Neuronal stem cell (in vitro differentiated cells): ENCODE measurements around the gene HDAC9.

Source experiments
- DNase-seq: peaks from one replicate; pipeline ENCODE4 v3.0.0-alpha.2; 2013; ENCODE audit warnings: low spot score
- H2AFZ ChIP-seq: one replicate; pipeline ENCODE4 v1.6.1; 2013; ENCODE audit warnings: mild to moderate bottlenecking, low read length, inconsistent platforms
- H2AK5ac ChIP-seq: 2 replicates; pipeline ENCODE4 v1.6.1; 2013; ENCODE audit warnings: low read depth, mild to moderate bottlenecking, inconsistent platforms, low read length, moderate library complexity, mixed read lengths
- H2BK120ac ChIP-seq: 2 replicates; pipeline ENCODE4 v1.6.1; 2013; ENCODE audit warnings: low read depth, mild to moderate bottlenecking, inconsistent platforms, low read length, moderate library complexity, mixed read lengths
- H2BK12ac ChIP-seq: one replicate; pipeline ENCODE4 v1.6.1; 2013; ENCODE audit warnings: low read length, inconsistent platforms
- H2BK15ac ChIP-seq: 2 replicates; pipeline ENCODE4 v1.6.1; 2013; ENCODE audit warnings: mild to moderate bottlenecking, low read length, inconsistent platforms, mixed read lengths
- H2BK5ac ChIP-seq: one replicate; pipeline ENCODE4 v1.6.1; 2013; ENCODE audit warnings: inconsistent platforms, mild to moderate bottlenecking, low read length, moderate library complexity
- H3K14ac ChIP-seq: one replicate; pipeline ENCODE4 v1.6.1; 2013; ENCODE audit warnings: low read length, inconsistent platforms
- H3K18ac ChIP-seq: 2 replicates; pipeline ENCODE4 v1.6.1; 2013; ENCODE audit warnings: low read length, inconsistent platforms
- H3K23ac ChIP-seq: 2 replicates; pipeline ENCODE4 v1.6.1; 2013; ENCODE audit warnings: low read depth, mild to moderate bottlenecking, mixed read lengths, low read length, inconsistent platforms; ENCODE audit not compliant: poor library complexity
- H3K27ac ChIP-seq: replicated peaks from 3 replicates; pipeline ENCODE4 v1.5.1; 2013; ENCODE audit warnings: low read length, inconsistent platforms
- H3K27me3 ChIP-seq, 3 experiments: 2 replicates each; pipeline ENCODE4 v1.6.1; 2013; ENCODE audit warnings: low read length in 3 of 3, mild to moderate bottlenecking in 2 of 3, inconsistent platforms in 1 of 3, low read depth in 1 of 3, mixed read lengths in 1 of 3, moderate library complexity in 1 of 3; ENCODE audit not compliant: control insufficient read depth in 3 of 3, insufficient read depth in 3 of 3
- H3K36me3 ChIP-seq, 2 donors: replicated peaks in 1 of 2; 2 replicates each; pipeline ENCODE4 v1.6.1; 2013; ENCODE audit warnings: low read length in 2 of 2; ENCODE audit not compliant: control insufficient read depth in 2 of 2, insufficient read depth in 2 of 2
- H3K4ac ChIP-seq: 2 replicates; pipeline ENCODE4 v1.6.1; 2013; ENCODE audit warnings: inconsistent platforms, mild to moderate bottlenecking, low read length, moderate library complexity
- H3K4me1 ChIP-seq, 2 donors: 1 replicate in 1 of 2; 2 replicates in 1 of 2; pipeline ENCODE4 v1.6.1; 2013; ENCODE audit warnings: low read length in 2 of 2, low read depth in 1 of 2; ENCODE audit not compliant: control insufficient read depth in 2 of 2, insufficient read depth in 1 of 2
- H3K4me2 ChIP-seq: one replicate; pipeline ENCODE4 v1.6.1; 2013; ENCODE audit warnings: mild to moderate bottlenecking, low read length, inconsistent platforms; ENCODE audit not compliant: insufficient read depth, poor library complexity, severe bottlenecking
- H3K4me3 ChIP-seq, 2 donors: 2 replicates each; pipeline ENCODE4 v1.5.1; 2013; ENCODE audit warnings: low read length in 2 of 2, mild to moderate bottlenecking in 2 of 2, inconsistent platforms in 1 of 2, moderate library complexity in 1 of 2
- H3K79me1 ChIP-seq: one replicate; pipeline ENCODE4 v1.6.1; 2013; ENCODE audit warnings: low read depth, mild to moderate bottlenecking, inconsistent platforms, low read length, moderate library complexity
- H3K9ac ChIP-seq: one replicate; pipeline ENCODE4 v1.6.1; 2013; ENCODE audit warnings: mild to moderate bottlenecking, low read depth, low read length, inconsistent platforms; ENCODE audit not compliant: poor library complexity
- H3K9me3 ChIP-seq, 2 donors: replicated peaks in 1 of 2; 2 replicates each; pipeline versions ENCODE3 to v1.6.1; 2013; ENCODE audit warnings: low read length in 2 of 2, mild to moderate bottlenecking in 2 of 2, inconsistent platforms in 1 of 2, low read depth in 1 of 2, mixed read lengths in 1 of 2, moderate library complexity in 1 of 2; ENCODE audit not compliant: control insufficient read depth in 2 of 2, insufficient read depth in 1 of 2
- H4K8ac ChIP-seq: one replicate; pipeline ENCODE4 v1.6.1; 2013; ENCODE audit warnings: low read depth, mild to moderate bottlenecking, inconsistent platforms, low read length, moderate library complexity
- H4K91ac ChIP-seq: one replicate; pipeline ENCODE4 v1.6.1; 2013; ENCODE audit warnings: low read length, low read depth, mild to moderate bottlenecking, inconsistent platforms; ENCODE audit not compliant: poor library complexity
- WGBS, 2 donors: extraction: QIAGEN DNeasy Blood & Tissue Kit; methylation state at CpG; one replicate each; pipeline ENCODE4 v1.1.7; 2013; ENCODE audit warnings: missing lambda C conversion rate in 2 of 2, mixed read lengths in 1 of 2; ENCODE audit not compliant: insufficient read length in 2 of 2, insufficient replicate concordance in 1 of 2; ENCODE audit errors: extremely low coverage in 2 of 2; 5-methylcytosine and 5-hydroxymethylcytosine counted together

HDAC9 gene

GRCh38 chr7:18548534-18548933 is 53.0 kb downstream of the HDAC9 start:
- H2AFZ ChIP-seq, result no peak overlapping the region

GRCh38 chr7:18550574-18550973 is 55.0 kb downstream of the HDAC9 start:
- Histone ChIP-seq H3K9me3 (no peaks in the 10 kb centered on the region), H4K91ac (no peak overlapping the region), H3K18ac (no peak overlapping the region), H2AFZ (no peak overlapping the region), H3K9ac (no peak overlapping the region), H3K4me2 (no peak overlapping the region), H3K4ac (no peak overlapping the region), H3K27ac (no peak overlapping the region), H3K14ac (no peak overlapping the region), H3K4me1 (no peaks in the 10 kb centered on the region), H4K8ac (no peak overlapping the region), H3K4me3 (no peak overlapping the region), H3K36me3 (no peaks in the 10 kb centered on the region), H3K79me1 (no peaks in the 10 kb centered on the region), H3K27me3 (no peaks in the 10 kb centered on the region), H2BK12ac (no peak overlapping the region), H2BK120ac (no peak overlapping the region), H2BK5ac (no peak overlapping the region), H2AK5ac (no peak overlapping the region), H3K23ac (no peak overlapping the region), H2BK15ac (no peak overlapping the region)
- no CpG with 5 or more reads among the region's 1 CpG for WGBS, 2 donors
- no peak for DNase-seq

More at GRCh38 chr7:18548534-18548933, 53.0 kb downstream of the HDAC9 start:
- peaks cover 0 to 2% (median 0%) of the 10 kb centered on the region in 3 experiments for H3K27me3 ChIP-seq
- H3K36me3 ChIP-seq, result no peaks in the 10 kb centered on the region
- H4K91ac ChIP-seq, result no peak overlapping the region
- no peaks in the 10 kb centered on the region for H3K79me1 ChIP-seq
- no peak overlapping the region for H3K4ac ChIP-seq
- H3K23ac ChIP-seq, result no peak overlapping the region
- no peak overlapping the region for H4K8ac ChIP-seq
- DNase-seq, result no peak
- H3K27ac ChIP-seq, result no peak overlapping the region
- H3K18ac ChIP-seq, result no peak overlapping the region
- no CpG with 5 or more reads among the region's 1 CpG for WGBS, 2 donors
- no peak overlapping the region for H2BK15ac ChIP-seq
- no peak overlapping the region for H2BK120ac ChIP-seq
- H2AK5ac ChIP-seq, result no peak overlapping the region
- H3K4me3 ChIP-seq, result no peak overlapping the region
- no peaks in the 10 kb centered on the region for H3K4me1 ChIP-seq
- H3K9ac ChIP-seq, result no peak overlapping the region
- H3K14ac ChIP-seq, result no peak overlapping the region
- no peak overlapping the region for H3K4me2 ChIP-seq
- no peak overlapping the region for H2BK5ac ChIP-seq
- H3K9me3 ChIP-seq, result no peaks in the 10 kb centered on the region
- H2BK12ac ChIP-seq, result no peak overlapping the region

GRCh38 chr7:18552316-18552916 is 56.9 kb downstream of the HDAC9 start:
- Histone ChIP-seq H3K18ac (no peak overlapping the region), H2BK5ac (no peak overlapping the region), H4K8ac (no peak overlapping the region), H2AK5ac (no peak overlapping the region), H2BK15ac (no peak overlapping the region), H2AFZ (no peak overlapping the region), H3K9ac (no peak overlapping the region), H3K23ac (no peak overlapping the region), H3K79me1 (no peaks in the 10 kb centered on the region), H3K4me1 (no peaks in the 10 kb centered on the region), H3K4me3 (no peak overlapping the region), H3K4ac (no peak overlapping the region), H2BK120ac (no peak overlapping the region), H3K27me3 (no peaks in the 10 kb centered on the region), H3K4me2 (no peak overlapping the region), H3K9me3 (no peaks in the 10 kb centered on the region), H2BK12ac (no peak overlapping the region), H3K14ac (no peak overlapping the region), H3K27ac (no peak overlapping the region), H4K91ac (no peak overlapping the region), H3K36me3 (no peaks in the 10 kb centered on the region)
- no peak for DNase-seq
- WGBS, 2 donors, result no CpG with 5 or more reads among the region's 2 CpGs

- H2BK15ac ChIP-seq, result no peak overlapping the region
- DNase-seq, result no peak
- H3K27me3 ChIP-seq, result no peaks in the 10 kb centered on the region
- H3K14ac ChIP-seq, result no peak overlapping the region
- H3K4me1 ChIP-seq, result no peaks in the 10 kb centered on the region
- no peak overlapping the region for H2BK12ac ChIP-seq
- no peaks in the 10 kb centered on the region for H3K36me3 ChIP-seq
- H3K27ac ChIP-seq, result no peak overlapping the region
- no CpG with 5 or more reads among the region's 8 CpGs for WGBS, 2 donors
- no peak overlapping the region for H2AFZ ChIP-seq
- H2BK5ac ChIP-seq, result no peak overlapping the region
- no peak overlapping the region for H3K4me3 ChIP-seq
- no peak overlapping the region for H3K18ac ChIP-seq
- no peak overlapping the region for H2BK120ac ChIP-seq
- no peak overlapping the region for H3K4me2 ChIP-seq
- no peak overlapping the region for H3K23ac ChIP-seq
- no peak overlapping the region for H4K8ac ChIP-seq
- H3K9ac ChIP-seq, result no peak overlapping the region
- no peaks in the 10 kb centered on the region for H3K9me3 ChIP-seq
- H3K79me1 ChIP-seq, result no peaks in the 10 kb centered on the region
- no peak overlapping the region for H2AK5ac ChIP-seq
- H4K91ac ChIP-seq, result no peak overlapping the region
- no peak overlapping the region for H3K4ac ChIP-seq
These were observed 57.5 kb downstream of the HDAC9 start for GRCh38 chr7:18552943-18553604.
